AG09319 (cell line): ENCODE data around the gene AKAP13.

Experiments
- DNase-seq: peaks from one replicate; pipeline ENCODE4 v3.0.0-alpha.2; 2010; ENCODE audit warnings: low read depth; ENCODE audit errors: extremely low read depth
- TF ChIP-seq, protein P1 (sequence below): IDR thresholded peaks from 2 replicates; pipeline ENCODE4 v1.5.1; 2011; ENCODE audit warnings: low read depth, mild to moderate bottlenecking, inconsistent platforms, low read length, moderate library complexity

The AKAP13 gene

DNA sequence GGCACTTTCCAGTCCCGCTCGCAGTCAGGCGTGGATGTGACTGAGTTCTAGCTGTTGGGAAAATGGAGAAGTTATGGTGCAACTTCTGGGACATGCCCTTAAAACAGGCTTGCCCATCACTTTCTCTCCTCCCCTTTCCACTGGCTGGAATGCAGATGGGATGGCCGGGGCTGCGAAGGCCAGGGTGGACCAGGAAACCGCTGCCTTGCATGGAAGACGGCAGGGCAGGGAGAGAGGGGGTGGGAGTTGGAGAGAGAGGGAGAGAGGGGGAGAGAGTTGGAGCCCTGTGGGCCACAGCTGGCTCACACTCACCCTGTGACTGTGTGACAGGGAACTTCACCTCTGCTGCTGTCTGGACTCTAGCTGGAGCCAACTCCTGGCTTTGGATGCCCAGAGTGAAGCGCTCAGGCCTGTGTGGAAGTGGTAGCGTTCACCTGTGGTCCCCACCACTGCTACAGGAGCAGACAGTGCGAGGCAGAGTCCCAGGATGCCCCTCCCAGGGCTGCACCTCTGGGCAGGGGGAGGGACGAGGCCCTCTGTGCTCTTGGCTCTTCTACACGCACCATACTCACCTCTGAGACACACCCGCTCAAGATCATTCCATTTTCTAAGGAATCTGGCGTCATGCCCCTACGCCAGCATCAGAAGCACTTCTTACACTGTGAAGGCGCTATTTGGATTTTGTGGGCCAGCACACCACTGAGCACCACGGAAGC lies 377.7 kb downstream of the AKAP13 start:
- TF ChIP-seq, protein P1, sequence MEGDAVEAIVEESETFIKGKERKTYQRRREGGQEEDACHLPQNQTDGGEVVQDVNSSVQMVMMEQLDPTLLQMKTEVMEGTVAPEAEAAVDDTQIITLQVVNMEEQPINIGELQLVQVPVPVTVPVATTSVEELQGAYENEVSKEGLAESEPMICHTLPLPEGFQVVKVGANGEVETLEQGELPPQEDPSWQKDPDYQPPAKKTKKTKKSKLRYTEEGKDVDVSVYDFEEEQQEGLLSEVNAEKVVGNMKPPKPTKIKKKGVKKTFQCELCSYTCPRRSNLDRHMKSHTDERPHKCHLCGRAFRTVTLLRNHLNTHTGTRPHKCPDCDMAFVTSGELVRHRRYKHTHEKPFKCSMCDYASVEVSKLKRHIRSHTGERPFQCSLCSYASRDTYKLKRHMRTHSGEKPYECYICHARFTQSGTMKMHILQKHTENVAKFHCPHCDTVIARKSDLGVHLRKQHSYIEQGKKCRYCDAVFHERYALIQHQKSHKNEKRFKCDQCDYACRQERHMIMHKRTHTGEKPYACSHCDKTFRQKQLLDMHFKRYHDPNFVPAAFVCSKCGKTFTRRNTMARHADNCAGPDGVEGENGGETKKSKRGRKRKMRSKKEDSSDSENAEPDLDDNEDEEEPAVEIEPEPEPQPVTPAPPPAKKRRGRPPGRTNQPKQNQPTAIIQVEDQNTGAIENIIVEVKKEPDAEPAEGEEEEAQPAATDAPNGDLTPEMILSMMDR: no peak
- no peak for DNase-seq

DNA sequence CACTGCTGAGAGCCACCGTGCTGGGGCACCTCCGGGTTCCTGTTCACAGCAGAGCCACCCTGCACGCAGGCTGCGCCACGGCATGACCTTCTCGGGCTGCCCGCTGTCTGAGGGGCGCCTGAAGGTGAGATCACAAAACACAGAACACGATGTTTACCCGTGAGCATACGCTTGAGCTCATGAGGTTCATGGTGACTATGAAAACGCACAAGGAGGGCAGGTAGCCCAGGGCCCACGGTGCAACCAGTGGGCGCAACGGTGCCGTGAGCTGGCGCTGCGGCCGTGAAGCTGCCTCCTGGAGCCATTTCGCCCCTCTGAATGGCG lies 378.2 kb downstream of the AKAP13 start:
- TF ChIP-seq, protein P1: no peak
- no peak for DNase-seq

DNA sequence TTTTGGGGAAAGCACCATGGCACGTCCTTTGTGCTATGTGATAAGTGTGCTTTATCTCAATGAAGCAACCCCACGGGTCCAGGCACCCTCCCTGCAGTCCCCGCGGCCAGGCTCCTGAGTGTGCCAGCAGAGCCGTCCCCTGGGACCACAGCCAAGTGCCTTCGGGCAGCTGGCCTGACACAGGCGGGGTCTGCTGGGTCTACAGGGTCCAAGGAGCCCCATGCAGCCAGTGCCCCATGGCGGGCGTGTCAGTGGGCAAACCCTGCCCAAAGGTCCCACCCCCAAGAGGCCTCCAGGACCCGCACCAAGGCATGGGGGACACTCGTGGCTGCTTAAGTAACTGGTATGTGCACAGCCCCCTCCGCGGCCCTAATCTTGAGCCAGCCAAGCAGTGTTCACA lies 379.0 kb downstream of the AKAP13 start:
- TF ChIP-seq, protein P1: no peak
- DNase-seq: no peak

DNA sequence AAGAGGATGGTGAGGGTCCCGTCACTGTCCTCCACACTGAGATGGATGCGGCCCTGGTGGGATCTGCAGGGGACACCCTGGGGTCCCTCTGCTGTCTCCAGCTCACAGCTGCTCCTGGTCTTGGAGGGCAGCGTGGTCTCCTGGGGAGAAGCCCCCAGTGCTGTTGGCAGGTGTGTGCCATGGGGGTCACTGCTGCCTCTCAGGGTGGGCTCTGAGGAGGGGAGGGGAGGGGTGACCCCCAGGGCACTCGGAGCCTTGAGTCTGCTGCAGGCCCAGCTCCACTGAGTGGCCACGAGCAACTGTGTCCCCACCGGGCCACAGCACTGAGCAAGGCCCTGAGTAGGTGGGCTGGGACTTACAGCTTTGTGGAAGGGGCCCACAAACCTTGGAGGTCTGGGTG lies 379.6 kb downstream of the AKAP13 start:
- TF ChIP-seq, protein P1: no peak
- DNase-seq: no peak

DNA sequence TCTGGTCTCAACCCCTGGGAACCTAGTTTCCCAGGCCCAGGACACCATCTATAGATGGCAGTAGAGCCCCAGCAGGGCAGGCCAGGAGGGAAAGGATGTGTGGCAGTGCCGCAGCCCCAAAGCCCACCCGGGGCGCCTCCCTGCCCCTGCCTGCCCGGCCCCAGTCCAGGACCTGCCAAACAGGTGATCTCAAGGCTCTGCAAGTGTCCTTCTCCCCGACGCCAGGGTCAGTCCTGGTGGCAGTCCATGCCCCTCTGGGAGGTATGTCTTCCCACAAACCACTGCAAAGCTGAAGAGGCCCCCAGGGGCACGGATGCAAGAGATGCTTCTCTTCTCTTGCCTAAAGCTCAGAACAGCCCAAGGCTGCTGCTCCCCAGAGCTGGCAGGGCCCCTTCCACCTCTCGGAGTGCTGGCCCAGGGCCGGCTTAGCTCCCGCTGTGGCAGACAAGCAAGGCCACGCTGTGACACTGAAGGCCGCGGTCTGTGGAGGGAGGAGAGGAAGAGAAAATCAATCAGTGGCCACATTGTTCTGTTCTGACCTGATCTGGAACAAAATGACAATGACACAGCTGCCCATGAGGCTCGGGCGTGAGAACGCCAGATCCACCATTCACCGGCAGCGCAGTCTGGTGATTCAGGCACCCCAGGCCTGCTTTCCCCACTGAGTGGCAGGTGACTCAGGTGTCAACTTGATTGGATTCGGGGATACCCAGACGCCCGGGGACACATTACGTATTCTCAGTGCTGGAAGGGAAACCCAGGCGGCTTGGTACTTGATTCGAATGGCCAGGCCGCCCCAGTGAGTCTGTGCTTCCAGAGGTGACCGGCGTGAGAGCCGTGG lies 380.3 kb downstream of the AKAP13 start:
- TF ChIP-seq, protein P1: no peak
- DNase-seq: no peak

DNA sequence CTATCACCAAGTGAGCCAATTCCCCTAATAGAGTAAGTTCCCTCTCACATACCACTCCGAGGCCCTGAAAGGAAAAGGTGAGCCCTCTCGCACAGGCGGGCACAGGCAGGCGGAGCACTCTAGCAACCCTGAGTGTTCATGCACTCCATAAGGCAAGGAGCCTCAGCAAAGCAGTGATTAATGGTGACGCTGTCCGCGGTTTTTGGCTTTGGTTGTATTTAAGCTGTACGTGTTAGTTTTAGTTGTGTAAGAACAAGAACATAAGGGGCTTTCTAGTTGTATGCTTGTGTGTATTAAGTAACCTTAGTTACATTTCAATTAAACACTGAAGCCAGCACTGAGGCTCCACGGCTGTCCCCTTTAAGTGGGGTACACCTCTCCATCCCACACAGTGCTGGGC lies 381.2 kb downstream of the AKAP13 start:
- DNase-seq: no peak
- TF ChIP-seq, protein P1: no peak

DNA sequence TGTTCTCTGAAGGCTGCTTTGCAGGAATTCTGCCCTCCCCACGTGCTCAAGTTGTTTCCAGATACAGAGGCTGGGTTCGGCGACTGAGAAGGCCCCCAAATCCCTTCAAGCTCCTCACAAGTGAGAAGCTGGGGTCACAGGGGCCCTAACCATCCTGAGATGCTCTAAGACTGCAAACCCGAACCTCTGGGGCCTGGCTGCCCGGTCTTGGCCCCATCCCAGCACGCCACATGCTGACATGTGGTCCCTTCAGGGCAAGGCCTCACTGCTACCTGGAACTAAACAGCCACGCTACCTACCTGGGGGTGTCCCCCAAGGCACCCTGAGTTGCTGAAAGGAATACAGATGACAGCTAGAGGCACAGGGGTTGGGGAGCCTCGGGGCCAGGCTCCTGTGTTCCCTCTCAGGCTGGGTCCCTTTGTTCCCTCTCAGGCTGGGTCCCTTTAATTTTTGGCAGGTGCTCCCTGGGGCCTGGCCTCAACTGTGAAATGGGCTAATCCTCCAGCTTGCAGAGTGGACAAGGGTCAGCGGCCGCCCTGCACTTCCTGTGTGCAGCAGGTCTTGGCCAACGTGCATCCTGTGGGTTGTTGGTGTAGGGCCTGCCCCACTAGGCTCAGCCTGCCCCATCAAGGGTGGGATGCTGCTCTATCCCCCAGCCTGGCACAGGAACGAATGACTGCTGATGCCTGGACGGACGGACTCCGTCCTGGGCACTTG lies 381.8 kb downstream of the AKAP13 start:
- DNase-seq: no peak
- TF ChIP-seq, protein P1: no peak
